Chondrocyte (in vitro differentiated cells): ENCODE measurements around the gene FUS. TPM values are rescaled to one million over a fixed set of nuclear protein-coding genes. Genes with fewer than 3 reads are reported as not detected.
"Not testable (repeated sequence)": the region's sequence is repeated elsewhere in the genome, so short reads cannot be mapped to it uniquely, and the experiment has no call there.

Experiments used
- DNase-seq: peaks from one replicate; pipeline ENCODE4 v3.0.0; 2021; ENCODE audit warnings: mixed read lengths, low spot score
- H3K27ac Mint-ChIP-seq: one replicate; pipeline ENCODE4 v1.8.0; 2021; ENCODE audit warnings: mild to moderate bottlenecking, moderate library complexity, mixed read lengths; ENCODE audit not compliant: unreplicated experiment
- H3K27me3 Mint-ChIP-seq: 2 replicates; pipeline ENCODE4 v1.8.0; 2021; ENCODE audit warnings: low read depth, mixed read lengths
- H3K36me3 Mint-ChIP-seq: 2 replicates; pipeline ENCODE4 v1.8.0; 2021; ENCODE audit warnings: low read depth, mixed read lengths
- H3K4me1 Mint-ChIP-seq: 2 replicates; pipeline ENCODE4 v1.8.0; 2021; ENCODE audit warnings: low read depth, mild to moderate bottlenecking, mixed read lengths
- H3K4me3 Mint-ChIP-seq: one replicate; pipeline ENCODE4 v1.8.0; 2021; ENCODE audit warnings: mild to moderate bottlenecking, moderate library complexity, mixed read lengths; ENCODE audit not compliant: unreplicated experiment
- H3K9me3 Mint-ChIP-seq: 2 replicates; pipeline ENCODE4 v1.8.0; 2021; ENCODE audit warnings: low read depth, mixed read lengths
- total RNA-seq: library from RNA; stranded (reverse); gene quantifications from 3 replicates; pipeline ENCODE4 v1.2.1, GENCODE V29; 2021
- TF ChIP-seq, protein P1 (sequence below): fragments of 200-600 bp; sonication (generic); IDR thresholded peaks from 2 replicates; pipeline ENCODE4 v1.5.0; 2021; ENCODE audit warnings: antibody characterized with exemption, mild to moderate bottlenecking, moderate library complexity

Gene FUS
- total RNA-seq, 1 donor from 2014 or later = 231 TPM

DNA sequence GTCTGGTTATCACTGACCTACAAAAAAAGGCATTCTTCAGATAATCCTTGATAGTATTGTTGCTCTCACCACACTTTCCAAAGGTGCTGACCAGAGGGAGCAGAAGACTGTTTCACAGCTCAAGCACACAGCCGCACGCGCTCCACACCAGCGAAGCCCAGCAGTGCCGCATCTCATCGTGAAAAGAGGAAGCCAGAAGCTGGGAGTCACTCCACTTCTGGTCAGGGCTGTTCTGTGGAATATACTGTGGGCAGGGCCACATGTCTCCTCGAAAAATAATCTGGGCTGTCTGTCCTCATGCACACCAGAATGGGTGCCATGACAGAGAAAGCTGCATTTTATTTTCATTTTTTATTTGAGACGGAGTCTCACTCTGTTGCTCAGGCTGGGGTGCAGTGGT lies 22.8 kb upstream of the FUS start:
- peaks cover 16% of the 10 kb centered on the region for H3K27me3 Mint-ChIP-seq
- no peak for DNase-seq
- no peaks in the 10 kb centered on the region for H3K4me1 Mint-ChIP-seq
- no peak overlapping the region for H3K27ac Mint-ChIP-seq
- no peak overlapping the region for H3K4me3 Mint-ChIP-seq
- no peaks in the 10 kb centered on the region for H3K9me3 Mint-ChIP-seq
- no peaks in the 10 kb centered on the region for H3K36me3 Mint-ChIP-seq
- TF ChIP-seq, protein P1, sequence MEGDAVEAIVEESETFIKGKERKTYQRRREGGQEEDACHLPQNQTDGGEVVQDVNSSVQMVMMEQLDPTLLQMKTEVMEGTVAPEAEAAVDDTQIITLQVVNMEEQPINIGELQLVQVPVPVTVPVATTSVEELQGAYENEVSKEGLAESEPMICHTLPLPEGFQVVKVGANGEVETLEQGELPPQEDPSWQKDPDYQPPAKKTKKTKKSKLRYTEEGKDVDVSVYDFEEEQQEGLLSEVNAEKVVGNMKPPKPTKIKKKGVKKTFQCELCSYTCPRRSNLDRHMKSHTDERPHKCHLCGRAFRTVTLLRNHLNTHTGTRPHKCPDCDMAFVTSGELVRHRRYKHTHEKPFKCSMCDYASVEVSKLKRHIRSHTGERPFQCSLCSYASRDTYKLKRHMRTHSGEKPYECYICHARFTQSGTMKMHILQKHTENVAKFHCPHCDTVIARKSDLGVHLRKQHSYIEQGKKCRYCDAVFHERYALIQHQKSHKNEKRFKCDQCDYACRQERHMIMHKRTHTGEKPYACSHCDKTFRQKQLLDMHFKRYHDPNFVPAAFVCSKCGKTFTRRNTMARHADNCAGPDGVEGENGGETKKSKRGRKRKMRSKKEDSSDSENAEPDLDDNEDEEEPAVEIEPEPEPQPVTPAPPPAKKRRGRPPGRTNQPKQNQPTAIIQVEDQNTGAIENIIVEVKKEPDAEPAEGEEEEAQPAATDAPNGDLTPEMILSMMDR = no peak

DNA sequence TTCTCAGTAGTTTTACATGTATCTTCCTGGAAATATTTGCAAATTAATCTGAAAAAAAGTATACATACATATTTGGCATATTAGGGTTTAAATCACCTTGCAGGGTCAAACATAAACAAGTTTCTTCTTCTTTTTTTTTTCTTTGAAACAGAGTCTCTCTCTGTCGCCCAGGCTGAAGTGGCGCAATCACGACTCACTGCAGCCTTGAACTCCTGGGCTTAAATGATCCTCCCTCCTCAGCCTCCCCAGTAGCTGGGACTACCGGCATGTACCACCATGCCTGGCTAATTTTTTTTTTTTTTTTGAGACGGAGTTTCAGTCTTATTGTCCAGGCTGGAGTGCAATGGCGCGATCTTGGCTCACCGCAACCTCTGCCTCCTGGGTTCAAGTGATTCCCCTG lies 12.6 kb upstream of the FUS start:
- no peak overlapping the region for H3K4me3 Mint-ChIP-seq
- H3K9me3 Mint-ChIP-seq = no peaks in the 10 kb centered on the region
- peaks cover 3% of the 10 kb centered on the region for H3K4me1 Mint-ChIP-seq
- no peak for DNase-seq
- H3K27me3 Mint-ChIP-seq = peaks cover 3% of the 10 kb centered on the region
- TF ChIP-seq, protein P1 = no peak
- H3K27ac Mint-ChIP-seq = no peak overlapping the region
- H3K36me3 Mint-ChIP-seq = no peaks in the 10 kb centered on the region

DNA sequence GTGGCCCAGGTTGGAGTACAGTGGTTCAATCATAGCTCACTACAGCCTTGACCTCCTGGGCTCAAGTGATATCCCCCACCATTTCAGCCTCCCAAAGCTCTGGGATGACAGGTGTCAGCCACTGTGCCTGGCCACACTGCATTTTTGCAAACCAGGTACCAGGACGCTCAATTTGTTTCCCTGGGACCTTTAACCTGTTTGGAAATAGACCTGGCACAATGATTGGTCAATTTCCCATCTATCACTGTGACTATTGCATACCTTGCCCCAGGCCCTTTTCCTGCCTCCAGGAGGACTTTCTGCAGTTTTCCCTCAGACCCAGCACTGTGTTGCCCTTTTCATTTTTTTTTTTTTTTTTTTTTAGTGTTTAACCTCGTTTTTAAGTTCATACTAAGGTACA lies 11.1 kb upstream of the FUS start:
- Mint-ChIP-seq H3K4me3 (no peak overlapping the region), H3K27me3 (no peaks in the 10 kb centered on the region), H3K27ac (no peak overlapping the region), H3K9me3 (no peaks in the 10 kb centered on the region), H3K4me1 (peaks cover 3% of the 10 kb centered on the region), H3K36me3 (no peaks in the 10 kb centered on the region)
- DNase-seq = no peak
- TF ChIP-seq, protein P1 = no peak

DNA sequence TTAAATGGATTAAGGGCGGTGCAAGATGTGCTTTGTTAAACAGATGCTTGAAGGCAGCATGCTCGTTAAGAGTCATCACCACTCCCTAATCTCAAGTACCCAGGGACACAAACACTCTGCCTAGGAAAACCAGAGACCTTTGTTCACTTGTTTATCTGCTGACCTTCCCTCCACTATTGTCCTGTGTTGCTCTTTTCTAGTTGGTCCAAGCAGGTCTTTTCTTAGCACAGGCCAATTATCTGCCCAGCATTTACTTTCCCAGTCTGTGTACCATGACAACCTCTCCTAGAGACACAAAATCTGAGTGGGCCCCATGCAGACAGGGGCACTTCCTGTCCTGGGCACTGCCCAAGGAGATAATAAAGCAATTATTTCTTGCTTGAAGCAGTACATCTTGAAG lies 9.9 kb upstream of the FUS start:
- DNase-seq, H3K9me3 Mint-ChIP-seq, H3K36me3 Mint-ChIP-seq, H3K27me3 Mint-ChIP-seq, H3K27ac Mint-ChIP-seq, H3K4me3 Mint-ChIP-seq, H3K4me1 Mint-ChIP-seq: not testable (repeated sequence)

DNA sequence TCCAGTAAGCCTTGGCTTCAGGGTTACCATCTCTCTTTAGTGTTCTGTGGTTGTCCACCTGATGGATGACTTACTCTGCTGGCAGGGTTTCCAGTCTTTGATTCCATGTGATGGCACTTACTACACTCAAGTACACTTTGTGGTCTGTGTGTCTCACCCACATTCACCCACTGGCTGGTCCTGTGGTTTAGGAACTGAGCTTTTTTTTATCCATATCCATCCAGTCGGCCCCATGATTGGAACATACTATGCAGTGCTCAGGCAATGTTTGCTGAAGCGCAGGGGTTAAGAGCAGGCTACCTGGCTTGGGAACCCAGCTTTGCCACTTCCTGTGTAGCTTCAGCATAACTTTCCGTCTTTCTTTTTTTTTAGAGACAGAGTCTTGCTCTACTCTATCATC lies 2.8 kb upstream of the FUS start:
- peaks cover 5% of the 10 kb centered on the region for H3K36me3 Mint-ChIP-seq
- no peaks in the 10 kb centered on the region for H3K27me3 Mint-ChIP-seq
- H3K4me1 Mint-ChIP-seq = peaks cover 18% of the 10 kb centered on the region
- H3K27ac Mint-ChIP-seq = no peak overlapping the region
- H3K4me3 Mint-ChIP-seq = no peak overlapping the region
- no peak for DNase-seq
- no peaks in the 10 kb centered on the region for H3K9me3 Mint-ChIP-seq
- TF ChIP-seq, protein P1 = no peak

DNA sequence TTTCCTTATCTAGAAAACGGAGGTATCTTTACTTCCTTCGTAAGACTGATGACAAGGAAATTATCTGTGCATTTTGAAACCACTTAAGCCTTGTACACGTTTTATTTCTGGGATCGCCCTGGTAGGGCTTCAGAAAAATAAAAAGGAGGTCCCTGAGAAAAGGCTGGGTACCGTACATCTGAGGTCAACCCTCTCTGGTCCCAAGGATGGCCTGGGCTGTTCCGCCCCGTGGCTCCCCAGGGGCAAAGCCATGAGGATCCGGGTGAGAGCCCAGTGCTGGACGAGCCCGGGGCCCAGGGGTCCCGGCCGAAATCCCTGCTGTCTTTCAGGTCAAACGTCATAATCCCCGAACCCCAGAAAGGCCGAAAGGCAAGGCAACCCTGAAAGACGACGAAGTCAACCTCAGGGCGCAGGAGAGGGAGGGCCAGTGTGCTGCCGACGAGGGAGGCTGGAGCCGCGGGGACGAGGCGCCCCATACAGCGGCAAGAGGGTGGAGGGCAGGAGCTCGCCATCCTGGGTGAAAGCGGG lies 656 bp upstream of the FUS start:
- H3K27me3 Mint-ChIP-seq = no peaks in the 10 kb centered on the region
- TF ChIP-seq, protein P1 = no peak
- H3K4me3 Mint-ChIP-seq = peak overlapping the region; percentile 96
- H3K9me3 Mint-ChIP-seq = no peaks in the 10 kb centered on the region
- no peak for DNase-seq
- peaks cover 38% of the 10 kb centered on the region for H3K4me1 Mint-ChIP-seq
- H3K36me3 Mint-ChIP-seq = peaks cover 21% of the 10 kb centered on the region
- H3K27ac Mint-ChIP-seq = peak overlapping the region; percentile 100
